ENCODE data around the gene AMFR. TPM values are rescaled to one million over a fixed set of nuclear protein-coding genes. Genes with fewer than 3 reads are reported as not detected.

Gene AMFR
- total and polyA plus RNA-seq, 3 donors from 2014 or later: 258 to 337 (median 287) TPM

GRCh38 chr16:56422896-56423441 is 2.4 kb downstream of the AMFR start:
- TF ChIP-seq POLR2A (IDR thresholded peaks at IDR 0.05) (no peak), CTCF (IDR thresholded peaks at IDR 0.05) (no peak)
- Histone ChIP-seq H3K9me3 (no peaks in the 10 kb centered on the region), H3K4me1 (peaks cover 24% of the 10 kb centered on the region), H3K4me3 (no peak overlapping the region), H3K36me3 (ENCODE audit: low read depth, missing control alignments) (no peaks in the 10 kb centered on the region), H3K27me3 (no peaks in the 10 kb centered on the region), H3K27ac (peak overlapping the region in 1 of 2 donors; percentile 51)
- no peak for DNase-seq
- intact Hi-C loops (cut with DNase I; ENCODE audit: low total_unique reads): no loop called here
- 38 to 40% methylated on average over 4 of the region's 4 CpGs for WGBS, 2 donors

- intact Hi-C loops (cut with DNase I; ENCODE audit: low total_unique reads): no loop called here
- no peak for TF ChIP-seq POLR2A (IDR thresholded peaks at IDR 0.05)
- no peak for TF ChIP-seq CTCF (IDR thresholded peaks at IDR 0.05)
- no peaks in the 10 kb centered on the region for H3K27me3 ChIP-seq
- no peaks in the 10 kb centered on the region for H3K9me3 ChIP-seq
- H3K36me3 ChIP-seq (ENCODE audit: low read depth, missing control alignments): no peaks in the 10 kb centered on the region
- H3K27ac ChIP-seq: peak overlapping the region in 1 of 2 donors; percentile 51
- H3K4me1 ChIP-seq: peaks cover 24% of the 10 kb centered on the region
- DNase-seq: no peak
- 66 to 68% methylated on average over 5 of the region's 5 CpGs for WGBS, 2 donors
- no peak overlapping the region for H3K4me3 ChIP-seq
These were observed 3.2 kb downstream of the AMFR start for GRCh38 chr16:56421976-56422669.

GRCh38 chr16:56421313-56421712 is 4.0 kb downstream of the AMFR start:
- WGBS, 2 donors: 61 to 65% methylated on average over 2 of the region's 2 CpGs

GRCh38 chr16:56420613-56421012 is 4.7 kb downstream of the AMFR start:
- intact Hi-C loops (cut with DNase I; ENCODE audit: low total_unique reads): no loop called here
- Histone ChIP-seq H3K4me1 (peaks cover 24% of the 10 kb centered on the region), H3K27ac (no peak overlapping the region), H3K4me3 (no peak overlapping the region), H3K27me3 (no peaks in the 10 kb centered on the region), H3K9me3 (no peaks in the 10 kb centered on the region), H3K36me3 (ENCODE audit: low read depth, missing control alignments) (no peaks in the 10 kb centered on the region)
- TF ChIP-seq POLR2A (IDR thresholded peaks at IDR 0.05) (no peak), CTCF (IDR thresholded peaks at IDR 0.05) (no peak)
- no peak for DNase-seq

More at GRCh38 chr16:56421313-56421712, 4.0 kb downstream of the AMFR start:
- no peaks in the 10 kb centered on the region for H3K9me3 ChIP-seq
- DNase-seq: no peak
- H3K4me3 ChIP-seq: no peak overlapping the region
- intact Hi-C loops (cut with DNase I; ENCODE audit: low total_unique reads): no loop called here
- H3K27me3 ChIP-seq: no peaks in the 10 kb centered on the region
- peak overlapping the region in 1 of 2 donors; percentile 51 for H3K27ac ChIP-seq
- no peaks in the 10 kb centered on the region for H3K36me3 ChIP-seq (ENCODE audit: low read depth, missing control alignments)
- no peak for TF ChIP-seq CTCF (IDR thresholded peaks at IDR 0.05)
- TF ChIP-seq POLR2A (IDR thresholded peaks at IDR 0.05): no peak
- peaks cover 24% of the 10 kb centered on the region for H3K4me1 ChIP-seq

Data from testis (tissue), 3 donors.